ENCODE results near the gene LRRFIP1. TPM values are rescaled to one million over a fixed set of nuclear protein-coding genes. Genes with fewer than 3 reads are reported as not detected.

Gene LRRFIP1
- total and polyA plus RNA-seq, 2 of the 13 experiments (the other 11 are each of a cell fraction or from before 2014, with no cell fraction given): 15.9 to 40.5 TPM

DNA sequence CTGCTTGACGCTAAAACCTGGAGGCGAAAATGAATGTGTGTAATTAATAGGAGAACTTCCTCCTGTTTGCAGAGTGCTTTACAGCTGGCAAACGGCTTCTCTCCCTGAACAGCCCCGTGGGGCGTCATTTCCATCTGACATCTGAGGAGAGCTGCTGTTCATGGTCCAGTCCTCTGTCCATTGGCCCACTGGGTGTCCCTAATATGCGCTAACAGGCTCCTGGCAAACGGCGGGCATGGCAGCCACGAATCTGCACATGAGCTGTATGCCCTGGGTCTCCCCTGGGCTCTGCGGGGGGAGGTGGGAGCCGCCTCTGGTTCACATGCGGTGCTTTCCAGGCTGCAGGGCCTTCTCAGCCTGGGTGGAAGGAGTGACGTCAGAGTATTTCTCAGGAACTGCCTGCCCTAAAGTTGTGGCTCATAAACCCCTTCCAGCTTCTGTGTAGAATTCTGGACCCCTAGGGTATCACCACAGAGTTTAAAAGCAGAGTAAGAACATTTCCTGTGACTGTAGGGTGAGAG lies 73.2 kb downstream of the LRRFIP1 start (continued):
- TF ChIP-seq HDAC1 (CRISPR knock-in tag; IDR thresholded peaks at IDR 0.05) (no peak), GPN1 (CRISPR knock-in tag; IDR thresholded peaks at IDR 0.05; ENCODE audit: borderline replicate concordance) (no peak), CEBPB (IDR thresholded peaks at IDR 0.05; ENCODE audit: borderline replicate concordance, low read depth, low read length) (no peak), ZNF354B (CRISPR knock-in tag; IDR thresholded peaks at IDR 0.05) (no peak), YEATS4 (CRISPR knock-in tag; IDR thresholded peaks at IDR 0.05; ENCODE audit: borderline replicate concordance) (no peak)
- TF ChIP-seq, protein P1, sequence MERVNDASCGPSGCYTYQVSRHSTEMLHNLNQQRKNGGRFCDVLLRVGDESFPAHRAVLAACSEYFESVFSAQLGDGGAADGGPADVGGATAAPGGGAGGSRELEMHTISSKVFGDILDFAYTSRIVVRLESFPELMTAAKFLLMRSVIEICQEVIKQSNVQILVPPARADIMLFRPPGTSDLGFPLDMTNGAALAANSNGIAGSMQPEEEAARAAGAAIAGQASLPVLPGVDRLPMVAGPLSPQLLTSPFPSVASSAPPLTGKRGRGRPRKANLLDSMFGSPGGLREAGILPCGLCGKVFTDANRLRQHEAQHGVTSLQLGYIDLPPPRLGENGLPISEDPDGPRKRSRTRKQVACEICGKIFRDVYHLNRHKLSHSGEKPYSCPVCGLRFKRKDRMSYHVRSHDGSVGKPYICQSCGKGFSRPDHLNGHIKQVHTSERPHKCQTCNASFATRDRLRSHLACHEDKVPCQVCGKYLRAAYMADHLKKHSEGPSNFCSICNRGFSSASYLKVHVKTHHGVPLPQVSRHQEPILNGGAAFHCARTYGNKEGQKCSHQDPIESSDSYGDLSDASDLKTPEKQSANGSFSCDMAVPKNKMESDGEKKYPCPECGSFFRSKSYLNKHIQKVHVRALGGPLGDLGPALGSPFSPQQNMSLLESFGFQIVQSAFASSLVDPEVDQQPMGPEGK (CRISPR knock-in tag; IDR thresholded peaks at IDR 0.05): no peak

- intact Hi-C loops (cut with micrococcal nuclease; ENCODE audit: unreplicated experiment) (no loop called here), in situ Hi-C loops (cut with HindIII; ENCODE audit: extremely low pct_ligation_motif_present, low pct_unique_long_range_greater_than_20kb) (no loop called here)
- FAIRE-seq (no peak), DNase-seq (ENCODE audit: low spot score) (no peak), ATAC-seq (no peak; the same call in 2 of the 3 replicates)
- peaks cover 89% of the 10 kb centered on the region for H3K79me2 ChIP-seq (ENCODE audit: insufficient read depth, low read length)
- H3K9me3 ChIP-seq (ENCODE audit: low read length): no peaks in the 10 kb centered on the region
- H3K4me3 ChIP-seq (replicated peaks in 1 of 3; ENCODE audit: insufficient read depth in 1 of 3, low read depth in 2 of 3, low read length in 3 of 3): no peak overlapping the region
- H2AFZ ChIP-seq (ENCODE audit: low read length): no peak overlapping the region
- WGBS (ENCODE audit: low lambda C conversion rate): 90% methylated on average over 14 of the region's 17 CpGs
- CTCF ChIA-PET (ENCODE audit: low intra/inter-chr PET ratio, low total read pairs): no interaction called here
- no peak overlapping the region for H3K27ac ChIP-seq (ENCODE audit: extremely low read length, insufficient read depth, low read length)
- H3K9ac ChIP-seq (ENCODE audit: insufficient read depth, low read depth, low read length): no peak overlapping the region
- H3K4me1 ChIP-seq (ENCODE audit: insufficient read depth, low read length): peaks cover 47% of the 10 kb centered on the region
- peaks cover 45% of the 10 kb centered on the region; the same call in 1 of the 2 replicates for H4K20me1 ChIP-seq (ENCODE audit: insufficient read depth, low read length)
- POLR2A ChIA-PET: no interaction called here
- peaks cover 1 to 4% of the 10 kb centered on the region in 2 experiments; a peak in 1 of 5 replicates for H3K36me3 ChIP-seq (replicated peaks in 1 of 2; ENCODE audit: control insufficient read depth in 1 of 2, insufficient read depth in 2 of 2, low read length in 2 of 2)
- no peaks in the 10 kb centered on the region for H3K27me3 ChIP-seq (ENCODE audit: control insufficient read depth in 1 of 2, insufficient read depth in 2 of 2, low read length in 2 of 2)
- H3K4me2 ChIP-seq (ENCODE audit: low read depth, low read length): no peak overlapping the region
- BruUV-seq (replicated peaks): no TSS peak
- TF ChIP-seq ZUFSP (CRISPR knock-in tag; IDR thresholded peaks at IDR 0.05; ENCODE audit: borderline replicate concordance): no peak
- TF ChIP-seq SRSF4 (IDR thresholded peaks at IDR 0.05; ENCODE audit: low read depth, low read length, poor library complexity, severe bottlenecking): no peak
- TF ChIP-seq PRMT3 (CRISPR knock-in tag; IDR thresholded peaks at IDR 0.05; ENCODE audit: borderline replicate concordance, low read depth): no peak
- TF ChIP-seq ZNF562 (CRISPR knock-in tag; IDR thresholded peaks at IDR 0.05; ENCODE audit: borderline replicate concordance): no peak
- no peak for TF ChIP-seq RFXANK (CRISPR knock-in tag; IDR thresholded peaks at IDR 0.05)
- TF ChIP-seq SRSF9 (IDR thresholded peaks at IDR 0.05; ENCODE audit: borderline replicate concordance, insufficient read depth, low read depth, low read length, poor library complexity, severe bottlenecking): no peak
- no peak for TF ChIP-seq POLR2G (IDR thresholded peaks at IDR 0.05; ENCODE audit: low read depth, low read length)
- no peak for TF ChIP-seq TBP (CRISPR knock-in tag; IDR thresholded peaks at IDR 0.05)
- TF ChIP-seq ZNF530 (CRISPR knock-in tag; IDR thresholded peaks at IDR 0.05; ENCODE audit: low read depth): no peak
- TF ChIP-seq NRL (CRISPR knock-in tag; IDR thresholded peaks at IDR 0.05; ENCODE audit: borderline replicate concordance): no peak
- no peak for TF ChIP-seq AGO2 (optimal IDR thresholded peaks at IDR 0.05; ENCODE audit: low read depth, low read length)
- TF ChIP-seq, protein P2, sequence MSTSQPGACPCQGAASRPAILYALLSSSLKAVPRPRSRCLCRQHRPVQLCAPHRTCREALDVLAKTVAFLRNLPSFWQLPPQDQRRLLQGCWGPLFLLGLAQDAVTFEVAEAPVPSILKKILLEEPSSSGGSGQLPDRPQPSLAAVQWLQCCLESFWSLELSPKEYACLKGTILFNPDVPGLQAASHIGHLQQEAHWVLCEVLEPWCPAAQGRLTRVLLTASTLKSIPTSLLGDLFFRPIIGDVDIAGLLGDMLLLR (CRISPR knock-in tag; IDR thresholded peaks at IDR 0.05): no peak
These were observed 73.9 kb downstream of the LRRFIP1 start for GRCh38 chr2:237701033-237701858.

All from HepG2 (cell line).